Endometrial microvascular endothelial cells (primary cell): ENCODE results near the gene RIT2. TPM values are rescaled to one million over a fixed set of nuclear protein-coding genes. Genes with fewer than 3 reads are reported as not detected.
"Not testable (repeated sequence)": the region's sequence is repeated elsewhere in the genome, so short reads cannot be mapped to it uniquely, and the experiment has no call there.

Experiments used
- in situ Hi-C: cut with HindIII; loops from 2 replicates; pipeline ENCODE4 v1.10.0; 2017; ENCODE audit warnings: low sequenced_read_pairs, low pct_unique_long_range_greater_than_20kb; ENCODE audit errors: inconsistent ontology term
- total RNA-seq: library from RNA; depleted of rRNA; stranded (reverse); fragments of >200 nt; gene quantifications from one replicate; pipeline ENCODE4 v1.2.3, GENCODE V29; 2015; ENCODE audit errors: inconsistent ontology term

Gene RIT2
- total RNA-seq, 1 donor from 2014 or later = not detected

DNA sequence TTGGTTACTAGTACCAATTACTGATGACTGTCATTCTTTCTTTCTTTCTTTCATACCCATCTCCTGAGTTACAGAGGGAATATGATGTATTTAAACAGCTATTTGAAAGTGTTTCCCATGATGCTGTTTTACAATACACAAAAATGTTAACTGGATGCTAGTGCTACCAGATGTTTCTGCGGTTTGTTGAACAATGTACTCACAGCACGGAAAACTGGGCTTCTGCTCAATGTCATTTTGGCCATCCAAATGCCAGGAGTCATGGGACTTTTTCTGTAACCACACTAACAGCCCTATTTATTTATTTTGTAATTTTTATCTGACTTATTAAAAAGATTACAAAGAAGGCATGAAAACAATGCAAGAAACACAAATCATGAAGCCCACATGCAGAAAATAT is 313.8 kb downstream of the RIT2 start:
- in situ Hi-C loops = no loop called here

DNA sequence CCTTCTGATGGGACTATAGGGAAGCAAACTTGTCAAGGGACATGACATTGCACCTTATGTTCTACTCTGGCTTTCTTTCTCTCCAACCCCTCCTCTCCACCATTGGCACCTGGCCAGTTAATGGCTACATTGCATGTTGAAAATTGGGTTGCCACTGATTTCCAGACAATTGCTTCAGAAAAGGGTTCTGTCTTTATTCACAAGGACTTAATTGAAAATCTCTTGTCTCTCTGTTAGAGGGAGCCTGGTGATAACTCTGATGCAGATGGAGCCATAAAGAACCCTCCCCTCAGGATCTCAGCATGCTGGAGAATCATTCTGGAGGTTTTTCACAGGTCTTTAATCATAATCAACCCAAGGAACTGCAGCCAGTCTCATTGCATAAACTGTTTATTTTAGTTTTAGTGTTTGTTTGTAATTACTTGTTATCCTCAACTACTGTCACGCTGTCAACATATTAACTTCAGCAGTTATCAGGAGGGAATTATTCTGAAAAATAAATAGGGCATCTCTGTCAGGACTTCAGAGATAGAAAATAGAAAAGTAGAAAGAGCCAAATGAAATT is 316.8 kb downstream of the RIT2 start:
- in situ Hi-C loops = no loop called here

GRCh38 chr18:42795213-42795789 is 320.2 kb downstream of the RIT2 start:
- in situ Hi-C loops = not testable (repeated sequence)

DNA sequence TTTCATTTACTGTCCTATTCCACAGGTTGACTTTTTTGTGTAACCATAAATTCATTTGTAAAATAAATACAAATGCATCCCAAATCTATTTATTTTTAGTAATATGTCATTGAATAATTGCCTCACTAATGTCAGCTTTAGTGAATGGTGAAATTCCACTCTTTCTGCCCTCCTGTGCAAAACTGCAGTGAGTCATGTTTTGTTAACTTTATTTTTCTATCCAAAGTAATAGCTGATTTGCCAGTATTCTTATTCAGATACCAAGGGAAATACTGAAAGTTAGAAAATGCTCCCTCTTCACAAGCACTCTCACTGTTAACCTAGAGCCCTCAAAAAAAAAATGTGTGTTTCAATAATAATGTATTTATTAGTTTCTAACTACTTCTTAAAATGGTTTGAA is 322.8 kb downstream of the RIT2 start:
- in situ Hi-C loops = no loop called here

DNA sequence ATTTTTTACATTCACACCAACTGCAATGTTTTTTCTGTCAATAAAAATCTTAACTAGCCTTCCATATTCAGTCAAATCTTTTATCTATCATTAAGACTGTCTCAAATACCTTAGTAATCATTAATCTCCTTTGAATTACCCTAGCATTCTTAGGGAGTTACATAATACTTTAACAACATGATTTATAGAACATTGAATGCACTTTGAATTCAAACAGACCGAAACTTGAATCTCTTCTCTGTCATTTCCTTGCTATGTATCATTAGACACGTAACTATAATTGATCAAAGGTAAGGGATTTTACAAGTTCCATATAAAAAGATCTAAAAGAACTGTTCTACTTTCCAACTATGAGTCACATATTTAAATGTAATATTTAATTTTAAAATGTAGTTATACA is 330.9 kb downstream of the RIT2 start:
- in situ Hi-C loops = no loop called here

- in situ Hi-C loops = no loop called here
These were observed 332.6 kb downstream of the RIT2 start for GRCh38 chr18:42782929-42783328.

DNA sequence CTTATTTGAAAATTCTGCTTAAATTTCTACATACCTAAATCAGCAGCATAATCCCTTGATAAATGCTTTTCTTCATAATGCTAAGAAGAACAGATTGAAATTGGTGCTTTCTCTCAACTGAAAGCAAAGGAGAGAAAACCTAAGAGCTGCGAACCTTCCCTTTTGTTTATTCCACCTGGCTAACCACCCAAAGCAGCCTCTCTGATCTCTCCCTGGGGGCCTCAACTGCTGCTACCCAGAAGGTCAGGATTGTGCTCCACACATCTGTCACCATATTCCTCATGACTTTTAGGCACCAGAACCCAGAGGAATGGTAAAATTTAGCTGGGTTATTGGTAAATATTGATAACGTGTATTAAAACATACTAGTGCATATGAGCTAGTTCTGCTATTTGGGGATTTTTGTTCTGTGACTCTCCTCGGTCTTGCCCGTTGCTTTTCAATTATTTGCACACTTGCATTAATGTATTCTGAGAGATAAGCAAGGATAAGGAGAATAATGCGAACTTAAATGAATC is 334.1 kb downstream of the RIT2 start:
- in situ Hi-C loops = no loop called here

- in situ Hi-C loops = no loop called here
These were observed 335.3 kb downstream of the RIT2 start for GRCh38 chr18:42780171-42780570.

DNA sequence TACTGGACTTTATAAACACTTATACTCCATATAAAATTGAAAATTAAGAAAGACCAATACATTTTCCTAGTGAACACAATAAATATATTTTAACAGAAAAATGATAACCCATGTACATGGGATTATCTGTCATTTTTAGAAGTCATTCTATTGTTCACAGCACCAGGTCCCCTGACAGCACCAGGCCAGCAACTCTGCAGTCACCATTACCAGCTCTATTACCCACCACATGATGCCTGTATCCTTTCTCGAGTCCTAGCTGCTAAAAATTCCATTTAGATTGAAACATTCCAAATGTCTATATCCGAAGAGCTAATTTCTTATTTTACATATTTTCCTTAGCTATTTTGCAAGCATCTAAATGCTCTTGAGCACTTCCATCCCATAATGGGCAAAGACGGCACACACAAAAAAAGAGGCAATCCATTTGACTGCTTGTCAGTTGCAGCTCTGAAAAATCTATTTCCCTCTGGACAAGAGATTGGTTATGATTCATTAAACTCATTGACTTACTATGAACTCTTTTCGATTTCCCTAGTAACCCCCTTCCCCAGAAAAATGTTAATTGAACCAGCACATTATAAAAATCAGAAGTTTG is 336.9 kb downstream of the RIT2 start:
- in situ Hi-C loops = no loop called here

DNA sequence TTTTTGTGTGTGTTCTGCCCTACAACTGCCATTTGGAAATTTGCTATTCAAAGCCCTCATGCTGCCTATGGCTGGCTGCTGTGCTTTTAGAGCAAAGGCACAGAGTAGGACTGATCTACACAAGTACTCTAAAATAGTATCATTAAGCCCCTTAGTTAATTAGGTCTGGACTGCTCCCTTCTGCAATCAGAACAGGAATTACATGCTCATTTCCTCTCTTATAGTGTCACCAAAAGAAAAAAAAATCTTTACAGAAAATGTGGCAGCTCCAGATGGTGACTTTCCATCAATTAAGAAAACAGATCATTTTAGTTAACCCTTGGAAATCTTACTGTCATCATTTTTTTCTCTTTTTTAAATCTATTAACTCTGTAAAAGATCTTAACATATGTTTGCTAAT is 337.5 kb downstream of the RIT2 start:
- in situ Hi-C loops = no loop called here

- in situ Hi-C loops = no loop called here
These were observed 341.6 kb downstream of the RIT2 start for GRCh38 chr18:42773870-42774269.

DNA sequence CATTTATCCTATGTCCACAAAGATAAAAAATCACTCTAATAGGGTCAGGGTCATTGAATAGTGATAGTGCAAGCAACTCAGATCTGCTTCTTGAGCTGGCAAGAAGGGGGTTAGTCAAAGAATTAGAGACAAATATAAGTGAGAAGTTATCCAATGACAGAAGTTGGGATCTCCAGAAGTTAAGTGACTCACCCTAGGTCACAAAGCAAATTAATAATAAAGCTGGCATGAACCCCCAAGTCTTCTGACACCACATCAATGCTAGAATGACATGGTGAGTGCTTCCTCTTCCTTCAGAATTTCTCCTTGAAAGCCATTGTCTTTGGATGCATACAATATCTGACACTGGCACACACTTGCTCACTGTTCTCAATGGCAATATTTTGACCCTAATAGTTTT is 343.5 kb downstream of the RIT2 start:
- in situ Hi-C loops = no loop called here

DNA sequence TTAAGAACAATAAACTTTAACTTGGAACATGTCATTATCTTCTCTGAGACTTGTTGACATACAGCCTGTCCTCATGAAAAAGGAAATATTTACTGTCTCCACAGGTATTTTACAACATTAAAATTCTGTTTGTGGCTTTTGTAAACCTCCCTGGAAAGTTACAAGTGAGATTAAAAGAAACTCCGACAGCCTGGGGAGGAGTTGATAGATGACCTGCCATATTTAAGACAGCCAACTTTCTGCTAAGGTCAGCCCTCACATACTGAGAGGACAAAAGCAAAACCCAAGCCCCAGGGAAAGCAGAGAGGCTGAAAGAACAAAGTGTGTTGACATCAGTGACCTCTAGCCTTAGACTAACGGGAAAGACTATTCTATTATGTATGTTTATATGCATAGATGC is 350.2 kb downstream of the RIT2 start:
- in situ Hi-C loops = no loop called here

DNA sequence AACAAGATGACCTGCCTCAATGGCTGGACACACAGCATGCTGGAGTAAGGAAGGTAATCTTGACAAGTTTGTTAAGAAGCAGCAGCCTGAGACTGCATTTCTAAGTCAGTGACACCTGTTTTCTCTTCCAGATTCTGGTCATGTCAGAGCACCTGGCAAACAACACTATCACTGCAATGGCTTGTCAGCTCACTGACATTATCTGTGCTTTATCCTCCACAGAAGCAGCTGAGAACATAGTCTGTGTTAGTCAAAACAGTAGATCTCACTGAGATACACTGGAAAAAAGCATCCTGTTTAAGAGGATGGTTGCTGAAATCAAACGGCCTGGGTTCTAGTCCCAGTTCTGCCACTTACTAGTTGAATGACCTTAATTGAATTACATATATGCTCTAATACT is 355.2 kb downstream of the RIT2 start:
- in situ Hi-C loops = no loop called here

DNA sequence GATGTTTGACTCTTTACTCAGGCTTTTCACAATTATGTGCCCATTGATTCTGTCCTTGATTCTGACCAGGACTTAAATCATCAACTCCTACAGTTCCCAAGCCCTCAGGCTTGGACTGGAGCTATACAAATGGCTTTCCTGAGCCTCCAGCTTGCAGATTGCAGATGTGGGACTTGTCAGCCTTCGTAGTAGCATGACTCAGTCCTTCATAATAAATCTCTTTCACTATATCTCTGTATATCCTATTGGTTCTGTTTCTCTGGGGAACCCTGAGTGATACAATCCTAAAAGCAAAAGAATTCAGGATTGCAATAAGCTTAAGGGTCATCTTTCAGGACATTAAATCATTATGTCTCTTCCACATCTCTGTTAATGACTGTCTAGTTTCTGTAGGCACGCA is 356.6 kb downstream of the RIT2 start:
- in situ Hi-C loops = no loop called here

DNA sequence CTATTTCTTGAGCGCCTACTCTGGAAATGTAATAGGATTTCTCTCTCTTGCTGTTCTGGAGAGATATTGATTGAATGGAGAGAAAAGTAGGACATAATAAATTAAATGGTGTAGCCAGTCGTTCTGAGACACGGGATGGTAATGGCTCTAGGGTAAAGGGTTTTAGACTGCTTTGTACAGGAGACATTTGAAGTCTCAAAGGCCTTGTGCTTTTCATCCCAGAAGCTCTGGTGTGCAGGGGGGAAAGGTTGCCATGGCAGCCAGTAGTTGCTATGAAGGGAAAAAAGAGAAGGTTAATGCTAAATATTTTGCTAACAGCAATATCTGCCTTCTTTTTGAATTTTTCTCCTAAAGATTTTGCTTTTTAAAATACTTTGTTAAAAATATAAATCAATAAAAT is 359.3 kb downstream of the RIT2 start:
- in situ Hi-C loops = no loop called here

DNA sequence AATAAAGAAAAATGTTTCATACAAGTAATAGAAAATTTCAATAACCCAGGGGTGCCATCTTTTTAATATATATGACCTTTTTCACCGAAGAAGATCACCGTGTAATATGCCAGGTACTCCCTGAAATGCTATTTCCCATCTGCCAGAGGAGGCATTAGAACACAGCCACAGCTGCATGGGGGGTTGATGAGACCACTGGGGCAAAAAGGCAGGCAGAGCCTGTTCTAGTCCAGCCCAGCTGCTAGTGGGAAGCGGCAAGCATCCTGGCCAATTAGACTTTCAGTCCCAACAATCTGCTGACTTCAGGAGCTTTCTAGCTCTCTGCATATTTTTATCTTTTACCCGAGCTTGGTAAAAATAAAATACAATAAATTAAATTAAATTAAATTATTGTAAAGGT is 362.6 kb downstream of the RIT2 start:
- in situ Hi-C loops = no loop called here

DNA sequence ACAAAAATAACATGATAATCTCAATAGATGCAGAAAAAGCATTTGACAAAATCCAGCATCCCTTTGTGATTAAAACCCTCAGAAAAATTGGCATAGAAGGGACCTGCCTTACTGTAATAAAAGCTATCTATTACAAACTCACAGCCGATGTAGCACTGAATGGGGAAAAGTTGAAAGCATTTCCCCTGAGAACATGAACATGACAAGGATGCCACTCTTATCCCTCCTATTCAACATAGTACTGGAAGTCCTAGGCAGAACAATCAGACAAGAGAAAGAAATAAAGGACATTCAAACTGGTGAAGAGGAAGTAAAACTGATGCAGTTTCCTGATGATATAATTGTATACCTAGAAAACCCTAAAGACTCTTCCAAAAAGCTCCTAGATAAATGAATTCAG is 368.7 kb downstream of the RIT2 start:
- in situ Hi-C loops = no loop called here

DNA sequence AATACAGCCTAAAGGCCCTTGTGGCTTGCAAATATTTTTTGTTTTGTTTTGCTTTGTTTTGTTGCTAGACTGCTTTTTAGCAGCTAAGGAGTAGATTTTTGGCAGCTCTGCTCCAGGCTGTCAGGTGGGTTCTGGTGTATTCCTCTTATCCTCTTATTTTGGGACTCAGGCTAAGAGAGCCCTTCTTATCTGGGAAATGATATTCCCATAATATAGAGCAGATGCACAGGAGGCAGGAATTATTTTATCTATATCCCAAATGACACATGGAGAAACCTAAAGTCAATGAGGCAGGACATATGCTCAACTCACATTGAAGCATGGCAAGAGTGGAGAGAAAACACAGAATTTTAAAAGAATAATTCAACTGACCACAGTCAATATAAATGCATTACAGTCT is 369.6 kb downstream of the RIT2 start:
- in situ Hi-C loops = no loop called here

DNA sequence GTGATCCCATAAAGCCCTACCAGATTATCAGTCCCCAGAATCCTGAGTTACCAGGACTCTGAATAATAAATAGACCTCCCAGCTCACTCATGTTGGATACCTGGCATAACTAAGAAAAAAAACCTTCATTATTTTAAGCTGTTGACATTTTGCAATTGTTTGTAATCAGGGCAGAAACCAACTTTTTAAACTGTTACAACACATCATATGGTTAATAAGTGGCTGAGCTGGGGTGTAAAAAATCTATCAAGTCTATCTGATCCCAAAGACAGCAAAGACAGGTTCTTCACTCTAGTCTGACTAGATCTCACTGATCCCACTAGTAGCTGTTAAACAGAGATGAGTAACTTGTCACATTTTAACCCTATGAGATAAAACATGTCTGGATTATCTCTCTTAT is 370.3 kb downstream of the RIT2 start:
- in situ Hi-C loops = no loop called here
